Lower leg skin (tissue), 3 donors: ENCODE measurements around the gene HDAC4.

ENCODE experiments used
- CTCF ChIP-seq, 3 donors: fragments of 450-650 bp; IDR thresholded peaks; one replicate each; pipeline ENCODE4 v1.5.1; 2016; ENCODE audit warnings: antibody characterized with exemption in 3 of 3, mild to moderate bottlenecking in 3 of 3, moderate library complexity in 2 of 3
- POLR2A ChIP-seq, 2 donors: fragments of 450-650 bp; IDR thresholded peaks; one replicate each; pipeline ENCODE4 v1.6.1; 2016 to 2017; ENCODE audit warnings: antibody characterized with exemption in 2 of 2, mild to moderate bottlenecking in 1 of 2, moderate library complexity in 1 of 2

GRCh38 chr2:239070466-239070865 is 330.4 kb downstream of the HDAC4 start:
- TF ChIP-seq CTCF (IDR thresholded peaks at IDR 0.05) (no peak), POLR2A (IDR thresholded peaks at IDR 0.05) (no peak)
